OCI-LY7 (cell line): ENCODE data around the gene WNT11. TPM values are rescaled to one million over a fixed set of nuclear protein-coding genes. Genes with fewer than 3 reads are reported as not detected.

Experiments used
- BruUV-seq: library from RNA; stranded (reverse); fragments of 400-500 nt; replicated peaks from 2 replicates; lab custom pipeline; 2021; lab: Mats Ljungman, UMichigan
- CTCF ChIA-PET: fragments of 300-600 bp; sonication (Branson Sonifier 250); formaldehyde crosslinking; loops from one replicate; lab custom pipeline; 2022; ENCODE audit warnings: antibody characterized with exemption; ENCODE audit not compliant: unreplicated experiment; lab: Charles Lee
- POLR2A ChIA-PET: fragments of 300-600 bp; sonication (Branson Sonifier 250); formaldehyde crosslinking; loops from one replicate; lab custom pipeline; 2022; ENCODE audit warnings: antibody characterized with exemption; lab: Charles Lee
- DNase-seq: peaks from one replicate; pipeline ENCODE4 v3.0.0-alpha.2; 2015; ENCODE audit warnings: low spot score
- H2AFZ ChIP-seq: fragments of 200-600 bp; sonication (generic), shearing (Covaris generic); 2 replicates; pipeline ENCODE4 v1.6.1; 2014; ENCODE audit warnings: mild to moderate bottlenecking, antibody characterized with exemption, low read length, moderate library complexity
- H3K27ac ChIP-seq: fragments of 200-600 bp; sonication (generic); 2 replicates; pipeline ENCODE4 v1.5.1; 2014; ENCODE audit warnings: mixed run types, low read depth, mild to moderate bottlenecking, moderate library complexity, low read length, inconsistent platforms; ENCODE audit not compliant: poor library complexity, severe bottlenecking
- H3K36me3 ChIP-seq: fragments of 200-600 bp; sonication (generic); 2 replicates; pipeline ENCODE4 v1.6.1; 2014; ENCODE audit warnings: mild to moderate bottlenecking, antibody characterized with exemption, low read length, moderate library complexity, mixed read lengths; ENCODE audit not compliant: insufficient read depth
- H3K4me1 ChIP-seq: fragments of 200-600 bp; sonication (generic); 2 replicates; pipeline ENCODE4 v1.5.1; 2014; ENCODE audit warnings: mild to moderate bottlenecking, low read length; ENCODE audit not compliant: insufficient read depth, poor library complexity, severe bottlenecking
- H3K4me2 ChIP-seq: fragments of 200-600 bp; sonication (generic); 2 replicates; pipeline ENCODE4 v1.6.1; 2014; ENCODE audit warnings: mild to moderate bottlenecking, low read length
- H3K4me3 ChIP-seq: fragments of 200-600 bp; sonication (generic); 2 replicates; pipeline ENCODE4 v1.5.1; 2014; ENCODE audit warnings: mild to moderate bottlenecking, low read depth, low read length; ENCODE audit not compliant: poor library complexity, severe bottlenecking
- H3K79me2 ChIP-seq: fragments of 200-600 bp; sonication (generic); 2 replicates; pipeline ENCODE4 v1.6.1; 2016; ENCODE audit warnings: low read depth, mild to moderate bottlenecking, low read length, moderate library complexity, mixed read lengths; ENCODE audit not compliant: insufficient read depth
- H3K9me2 ChIP-seq: fragments of 200-600 bp; sonication (generic); 2 replicates; pipeline ENCODE4 v1.6.1; 2016; ENCODE audit warnings: mild to moderate bottlenecking, low read length, mixed read lengths; ENCODE audit not compliant: insufficient read depth
- H3K9me3 ChIP-seq: fragments of 200-600 bp; sonication (generic); 2 replicates; pipeline ENCODE4 v1.6.1; 2014; ENCODE audit warnings: mild to moderate bottlenecking, mixed run types, low read length, mixed read lengths
- H4K20me1 ChIP-seq: fragments of 200-600 bp; sonication (generic); 2 replicates; pipeline ENCODE4 v1.6.1; 2014; ENCODE audit warnings: mild to moderate bottlenecking, antibody characterized with exemption, low read length, moderate library complexity, mixed read lengths; ENCODE audit not compliant: insufficient read depth
- CTCF ChIP-seq: fragments of 200-600 bp; sonication (generic); conservative IDR thresholded peaks from 2 replicates; pipeline ENCODE4 v1.5.1; 2014; ENCODE audit warnings: mild to moderate bottlenecking, antibody characterized with exemption, low read length, moderate library complexity, mixed read lengths
- EZH2phosphoT487 ChIP-seq: fragments of 200-600 bp; sonication (generic); IDR thresholded peaks from 2 replicates; pipeline ENCODE4 v1.6.1; 2018; ENCODE audit warnings: low read depth, borderline replicate concordance, mild to moderate bottlenecking, mixed run types, antibody characterized with exemption, low read length, moderate library complexity, mixed read lengths
- intact Hi-C: fragments of 100-400 bp; cut with micrococcal nuclease; formaldehyde crosslinking; loops from one replicate; pipeline ENCODE4 v1.10.0; 2022; ENCODE audit not compliant: unreplicated experiment
- total RNA-seq, 2 experiments: library from RNA; depleted of rRNA in 1 of 2; stranded (reverse); fragments of >200 nt in 1 of 2; shearing (Covaris generic) in 1 of 2; gene quantifications; 2 replicates each; pipeline ENCODE4 v1.2.3, GENCODE V29; 2014 to 2022

The WNT11 gene
- total RNA-seq, 2 experiments from 2014 or later, result not detected

- DNase-seq, result no peak
- Histone ChIP-seq H3K4me3 (no peak overlapping the region), H3K79me2 (no peaks in the 10 kb centered on the region), H2AFZ (no peak overlapping the region), H3K4me1 (no peaks in the 10 kb centered on the region), H4K20me1 (no peaks in the 10 kb centered on the region), H3K36me3 (no peaks in the 10 kb centered on the region), H3K9me3 (no peaks in the 10 kb centered on the region), H3K4me2 (no peak overlapping the region), H3K9me2 (no peaks in the 10 kb centered on the region), H3K27ac (no peak overlapping the region)
- ChIA-PET POLR2A (no interaction called here), CTCF (no interaction called here)
- intact Hi-C loops, result no loop called here
- no TSS peak for BruUV-seq
- no peak for TF ChIP-seq CTCF
- no peak for TF ChIP-seq EZH2phosphoT487
These were observed 42.2 kb downstream of the WNT11 start for GRCh38 chr11:76164081-76164480.

- no peaks in the 10 kb centered on the region for H3K4me1 ChIP-seq
- no peaks in the 10 kb centered on the region for H3K79me2 ChIP-seq
- no peak overlapping the region for H3K27ac ChIP-seq
- no peaks in the 10 kb centered on the region for H3K9me3 ChIP-seq
- POLR2A ChIA-PET, result interaction anchor here (0.6 kb wide), 1 partner anchor 1158 kb away, joined by 4 read pairs; no protein-coding TSS in a partner anchor
- CTCF ChIA-PET, result no interaction called here
- intact Hi-C loops, result no loop called here
- TF ChIP-seq EZH2phosphoT487 (no peak), CTCF (no peak)
- H4K20me1 ChIP-seq, result no peaks in the 10 kb centered on the region
- BruUV-seq, result no TSS peak
- no peak overlapping the region for H2AFZ ChIP-seq
- H3K4me2 ChIP-seq, result no peak overlapping the region
- no peak overlapping the region for H3K4me3 ChIP-seq
- H3K36me3 ChIP-seq, result no peaks in the 10 kb centered on the region
- no peak for DNase-seq
- no peaks in the 10 kb centered on the region for H3K9me2 ChIP-seq
These were observed 42.9 kb downstream of the WNT11 start for GRCh38 chr11:76163289-76163880.
